Panc1 (cell line): Measurements from ENCODE around the gene UQCC2. TPM values are rescaled to one million over a fixed set of nuclear protein-coding genes. Genes with fewer than 3 reads are reported as not detected.

Experiments used
- ATAC-seq: fragments of 200-7000 bp; cut with Tn5 transposase; 2 replicates; pipeline ENCODE4 v1.9.1; 2020; ENCODE audit warnings: mild to moderate bottlenecking, moderate library complexity
- BruUV-seq: library from RNA; stranded (reverse); fragments of 400-500 nt; replicated peaks from 2 replicates; lab custom pipeline; 2021; lab: Mats Ljungman, UMichigan
- CTCF ChIA-PET: fragments of 300-600 bp; sonication (Branson Sonifier 250); formaldehyde crosslinking; loops from one replicate; lab custom pipeline; 2022; ENCODE audit warnings: antibody characterized with exemption; lab: Charles Lee
- POLR2A ChIA-PET: fragments of 300-600 bp; sonication (Branson Sonifier 250); formaldehyde crosslinking; loops from one replicate; lab custom pipeline; 2022; ENCODE audit warnings: antibody characterized with exemption; lab: Charles Lee
- DNase-seq: peaks from one replicate; pipeline ENCODE4 v3.0.0-alpha.2; 2010; ENCODE audit warnings: low read depth, low spot score
- H3K27ac ChIP-seq: 2 replicates; pipeline ENCODE4 v1.5.1; 2011; ENCODE audit warnings: mild to moderate bottlenecking, low read length, inconsistent platforms
- H3K27me3 ChIP-seq: fragments of 200-500 bp; sonication (Bioruptor generic); 2 replicates; pipeline ENCODE4 v1.6.0; 2014; ENCODE audit warnings: low read length, inconsistent platforms; ENCODE audit not compliant: control insufficient read depth, insufficient read depth
- H3K36me3 ChIP-seq: fragments of 200-500 bp; sonication (Bioruptor generic); 2 replicates; pipeline ENCODE4 v1.5.1; 2014; ENCODE audit warnings: inconsistent platforms, mild to moderate bottlenecking, low read length, moderate library complexity; ENCODE audit not compliant: control insufficient read depth, insufficient read depth
- H3K4me1 ChIP-seq: 2 replicates; pipeline ENCODE4 v1.5.1; 2011; ENCODE audit warnings: inconsistent platforms, mild to moderate bottlenecking, low read length, moderate library complexity; ENCODE audit not compliant: control insufficient read depth, insufficient read depth
- H3K4me3 ChIP-seq, 2 experiments: 2 replicates each; pipeline ENCODE4 v1.5.1; 2011 to 2012; ENCODE audit warnings: low read depth in 2 of 2, low read length in 2 of 2, mild to moderate bottlenecking in 2 of 2, inconsistent platforms in 1 of 2, moderate library complexity in 1 of 2
- H3K9me3 ChIP-seq: fragments of 200-500 bp; sonication (Bioruptor generic); 2 replicates; pipeline ENCODE4 v1.5.1; 2014; ENCODE audit warnings: low read depth, mild to moderate bottlenecking, inconsistent platforms, low read length, moderate library complexity; ENCODE audit not compliant: control insufficient read depth, insufficient read depth
- CTCF ChIP-seq: fragments of 450-650 bp; IDR thresholded peaks from 2 replicates; pipeline ENCODE4 v1.5.1; 2017; ENCODE audit warnings: mild to moderate bottlenecking
- POLR2AphosphoS5 ChIP-seq: IDR thresholded peaks from 2 replicates; pipeline ENCODE4 v1.6.1; 2012; ENCODE audit warnings: mild to moderate bottlenecking, low read depth, low read length, moderate library complexity
- SIN3A ChIP-seq: IDR thresholded peaks from 2 replicates; pipeline ENCODE4 v1.6.1; 2012; ENCODE audit warnings: low read depth, mild to moderate bottlenecking, low read length, moderate library complexity, borderline replicate concordance; ENCODE audit not compliant: insufficient read depth
- TCF7L2 ChIP-seq: IDR thresholded peaks from 2 replicates; pipeline ENCODE4 v1.6.1; 2011; ENCODE audit warnings: mild to moderate bottlenecking, low read depth, low read length, inconsistent platforms
- in situ Hi-C: cut with HindIII; loops from 2 replicates; pipeline ENCODE4 v1.10.0; 2016; ENCODE audit warnings: low sequenced_read_pairs, low pct_unique_long_range_greater_than_20kb
- intact Hi-C: fragments of 100-400 bp; cut with micrococcal nuclease; formaldehyde crosslinking; loops from one replicate; pipeline ENCODE4 v1.10.0; 2022; ENCODE audit not compliant: unreplicated experiment
- total RNA-seq: library from RNA; stranded (reverse); gene quantifications from one replicate; pipeline ENCODE4 v1.2.1, GENCODE V29; 2021; ENCODE audit not compliant: unreplicated experiment
- TF ChIP-seq, protein P1 (sequence below), 2 experiments: IDR thresholded peaks; 2 replicates each; pipeline ENCODE4 v1.6.1; 2011 to 2012; ENCODE audit warnings: low read depth in 2 of 2, control low read depth in 1 of 2, low read length in 1 of 2, mild to moderate bottlenecking in 1 of 2, moderate library complexity in 1 of 2; ENCODE audit not compliant: insufficient read depth in 1 of 2

UQCC2 gene
- total RNA-seq, 1 experiment from 2014 or later: 135 TPM

DNA sequence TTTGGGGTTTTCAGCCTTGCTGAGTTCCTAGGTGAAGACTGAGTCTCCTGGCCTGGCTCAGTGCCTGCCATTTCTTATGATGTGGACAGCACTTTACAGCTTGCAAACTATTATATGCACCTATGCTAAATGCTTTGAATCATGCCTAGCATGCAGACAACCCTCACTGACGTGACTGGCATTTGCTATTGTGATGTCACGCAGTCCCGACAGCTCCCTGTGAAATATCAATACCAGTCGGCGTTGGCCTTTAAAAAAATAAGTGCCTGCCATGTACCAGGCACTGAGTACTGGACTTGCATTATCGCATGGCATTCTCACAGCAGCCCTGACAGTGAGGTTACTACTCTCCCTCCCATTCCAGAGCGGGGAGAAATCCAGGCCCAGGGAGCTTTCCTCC is 35.5 kb downstream of the UQCC2 start:
- intact Hi-C loops: no loop called here

DNA sequence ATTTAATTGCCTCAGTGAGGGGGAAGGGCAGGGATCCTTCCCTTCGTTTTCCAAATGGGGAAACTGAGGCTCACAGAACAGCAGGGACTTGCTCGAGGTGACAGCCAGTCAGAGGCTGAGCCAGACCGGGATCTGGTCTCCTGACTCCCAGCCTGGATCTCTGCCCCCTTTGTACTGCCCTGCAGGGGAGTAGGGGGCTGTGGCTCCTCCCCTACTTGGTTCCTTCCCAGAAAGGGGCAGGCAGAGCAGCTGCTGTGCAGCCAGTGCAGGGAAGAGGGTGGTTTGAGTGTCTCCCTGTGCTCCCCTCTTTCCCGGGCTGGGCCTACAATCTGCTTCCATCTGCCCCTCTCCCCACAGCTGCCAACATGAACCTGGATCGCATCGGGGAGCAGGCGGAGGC is 37.6 kb downstream of the UQCC2 start:
- ChIA-PET CTCF (no interaction called here), POLR2A (no interaction called here)
- Histone ChIP-seq H3K4me1 (peaks cover 13% of the 10 kb centered on the region), H3K9me3 (no peaks in the 10 kb centered on the region), H3K36me3 (no peaks in the 10 kb centered on the region; the same call in none of the 2 replicates), H3K4me3 (no peak overlapping the region), H3K27me3 (no peaks in the 10 kb centered on the region), H3K27ac (no peak overlapping the region)
- DNase-seq: no peak
- in situ Hi-C loops (no loop called here), intact Hi-C loops (no loop called here)
- TF ChIP-seq CTCF: no peak
- TF ChIP-seq TCF7L2: no peak
- TF ChIP-seq, protein P1, sequence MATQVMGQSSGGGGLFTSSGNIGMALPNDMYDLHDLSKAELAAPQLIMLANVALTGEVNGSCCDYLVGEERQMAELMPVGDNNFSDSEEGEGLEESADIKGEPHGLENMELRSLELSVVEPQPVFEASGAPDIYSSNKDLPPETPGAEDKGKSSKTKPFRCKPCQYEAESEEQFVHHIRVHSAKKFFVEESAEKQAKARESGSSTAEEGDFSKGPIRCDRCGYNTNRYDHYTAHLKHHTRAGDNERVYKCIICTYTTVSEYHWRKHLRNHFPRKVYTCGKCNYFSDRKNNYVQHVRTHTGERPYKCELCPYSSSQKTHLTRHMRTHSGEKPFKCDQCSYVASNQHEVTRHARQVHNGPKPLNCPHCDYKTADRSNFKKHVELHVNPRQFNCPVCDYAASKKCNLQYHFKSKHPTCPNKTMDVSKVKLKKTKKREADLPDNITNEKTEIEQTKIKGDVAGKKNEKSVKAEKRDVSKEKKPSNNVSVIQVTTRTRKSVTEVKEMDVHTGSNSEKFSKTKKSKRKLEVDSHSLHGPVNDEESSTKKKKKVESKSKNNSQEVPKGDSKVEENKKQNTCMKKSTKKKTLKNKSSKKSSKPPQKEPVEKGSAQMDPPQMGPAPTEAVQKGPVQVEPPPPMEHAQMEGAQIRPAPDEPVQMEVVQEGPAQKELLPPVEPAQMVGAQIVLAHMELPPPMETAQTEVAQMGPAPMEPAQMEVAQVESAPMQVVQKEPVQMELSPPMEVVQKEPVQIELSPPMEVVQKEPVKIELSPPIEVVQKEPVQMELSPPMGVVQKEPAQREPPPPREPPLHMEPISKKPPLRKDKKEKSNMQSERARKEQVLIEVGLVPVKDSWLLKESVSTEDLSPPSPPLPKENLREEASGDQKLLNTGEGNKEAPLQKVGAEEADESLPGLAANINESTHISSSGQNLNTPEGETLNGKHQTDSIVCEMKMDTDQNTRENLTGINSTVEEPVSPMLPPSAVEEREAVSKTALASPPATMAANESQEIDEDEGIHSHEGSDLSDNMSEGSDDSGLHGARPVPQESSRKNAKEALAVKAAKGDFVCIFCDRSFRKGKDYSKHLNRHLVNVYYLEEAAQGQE (IDR thresholded peaks at IDR 0.05; ENCODE audit: insufficient read depth in 1 of 2, low read depth in 2 of 2, low read length in 1 of 2): no peak
- TF ChIP-seq SIN3A: no peak
- TF ChIP-seq POLR2AphosphoS5: no peak
- no peak for ATAC-seq
- no TSS peak for BruUV-seq

More for the DNA sequence above, 35.5 kb downstream of the UQCC2 start:
- in situ Hi-C loops: no loop called here
- no TSS peak for BruUV-seq
- H3K4me3 ChIP-seq: no peak overlapping the region
- no peaks in the 10 kb centered on the region for H3K9me3 ChIP-seq
- no peaks in the 10 kb centered on the region for H3K27me3 ChIP-seq
- no peak overlapping the region for H3K27ac ChIP-seq
- DNase-seq (no peak), ATAC-seq (no peak)
- H3K36me3 ChIP-seq: no peaks in the 10 kb centered on the region; the same call in 1 of the 2 replicates
- no peak for TF ChIP-seq CTCF
- no peak for TF ChIP-seq TCF7L2
- TF ChIP-seq SIN3A: no peak
- no peak for TF ChIP-seq POLR2AphosphoS5
- TF ChIP-seq, protein P1 (IDR thresholded peaks at IDR 0.05; ENCODE audit: insufficient read depth in 1 of 2, low read depth in 2 of 2, low read length in 1 of 2): no peak
- ChIA-PET POLR2A (no interaction called here), CTCF (no interaction called here)
- H3K4me1 ChIP-seq: peaks cover 13% of the 10 kb centered on the region
